Astrocyte (in vitro differentiated cells and primary cell): ENCODE results near the gene SHISA8.

Experiments
- EZH2 ChIP-seq: IDR thresholded peaks from 2 replicates; pipeline ENCODE4 v1.6.1; 2012; ENCODE audit warnings: mild to moderate bottlenecking, low read length, inconsistent platforms; ENCODE audit not compliant: insufficient read depth
- TF ChIP-seq, protein P1 (sequence below): IDR thresholded peaks from 2 replicates; pipeline ENCODE4 v1.5.1; 2011; ENCODE audit warnings: low read depth, mild to moderate bottlenecking, inconsistent platforms, low read length, moderate library complexity; ENCODE audit not compliant: insufficient read depth

- TF ChIP-seq, protein P1, sequence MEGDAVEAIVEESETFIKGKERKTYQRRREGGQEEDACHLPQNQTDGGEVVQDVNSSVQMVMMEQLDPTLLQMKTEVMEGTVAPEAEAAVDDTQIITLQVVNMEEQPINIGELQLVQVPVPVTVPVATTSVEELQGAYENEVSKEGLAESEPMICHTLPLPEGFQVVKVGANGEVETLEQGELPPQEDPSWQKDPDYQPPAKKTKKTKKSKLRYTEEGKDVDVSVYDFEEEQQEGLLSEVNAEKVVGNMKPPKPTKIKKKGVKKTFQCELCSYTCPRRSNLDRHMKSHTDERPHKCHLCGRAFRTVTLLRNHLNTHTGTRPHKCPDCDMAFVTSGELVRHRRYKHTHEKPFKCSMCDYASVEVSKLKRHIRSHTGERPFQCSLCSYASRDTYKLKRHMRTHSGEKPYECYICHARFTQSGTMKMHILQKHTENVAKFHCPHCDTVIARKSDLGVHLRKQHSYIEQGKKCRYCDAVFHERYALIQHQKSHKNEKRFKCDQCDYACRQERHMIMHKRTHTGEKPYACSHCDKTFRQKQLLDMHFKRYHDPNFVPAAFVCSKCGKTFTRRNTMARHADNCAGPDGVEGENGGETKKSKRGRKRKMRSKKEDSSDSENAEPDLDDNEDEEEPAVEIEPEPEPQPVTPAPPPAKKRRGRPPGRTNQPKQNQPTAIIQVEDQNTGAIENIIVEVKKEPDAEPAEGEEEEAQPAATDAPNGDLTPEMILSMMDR: no peak
- TF ChIP-seq EZH2: no peak
These were observed 16.2 kb downstream of the SHISA8 start for GRCh38 chr22:41898645-41899044.
